Heart left ventricle (tissue), 13 donors: ENCODE data around the gene KRTAP5-9.

Experiments
- POLR2A ChIP-seq, 2 donors: fragments of 450-650 bp; IDR thresholded peaks; one replicate each; pipeline ENCODE4 v1.6.1; 2017; ENCODE audit warnings: antibody characterized with exemption in 2 of 2, mild to moderate bottlenecking in 2 of 2, moderate library complexity in 2 of 2
- TF ChIP-seq, protein P1 (sequence below), 12 donors: fragments of 200-600 bp; sonication (generic) in 4 of 12; IDR thresholded peaks; one replicate each; pipeline versions ENCODE4 v1.5.0 to v1.8.0; 2018 to 2022; ENCODE audit warnings: antibody characterized with exemption in 12 of 12, mild to moderate bottlenecking in 5 of 12
- donor health status: ischemic (EF 13 %, LVEDD 7.1; RV severe dilation, severe dysfunction).
- donor health status: DM: no; HTN: yes; CAD: no.
- donor health status: DM: no; HTN: no; CAD: no.
- donor health status: ischemic (EF 25% LVEDD 6.9; RV normal size, moderate dysfunction).
- donor health status: ischemic (EF 25% LVEDD 5.7; RV mildly dilated, moderate dysfunction).
- donor health status: ischemic (EF 35%, LVEDD 5.7; RV mildly dilated, moderate dysfunction).
- donor health status: nonischemic (EF 11% LVEDD 7.7; RV severe dilation, severe dysfunction).
- donor health status: DM: yes; HTN: yes; CAD: no.
- donor health status: PGD.
- donor health status: ischemic (EF 29% LVEDD 5.4; RV normal size, mild dysfunction).
- donor health status: nonischemic (EF 23%, LVEDD 6.1; RV moderate dilation, normal function).

- TF ChIP-seq, protein P1, sequence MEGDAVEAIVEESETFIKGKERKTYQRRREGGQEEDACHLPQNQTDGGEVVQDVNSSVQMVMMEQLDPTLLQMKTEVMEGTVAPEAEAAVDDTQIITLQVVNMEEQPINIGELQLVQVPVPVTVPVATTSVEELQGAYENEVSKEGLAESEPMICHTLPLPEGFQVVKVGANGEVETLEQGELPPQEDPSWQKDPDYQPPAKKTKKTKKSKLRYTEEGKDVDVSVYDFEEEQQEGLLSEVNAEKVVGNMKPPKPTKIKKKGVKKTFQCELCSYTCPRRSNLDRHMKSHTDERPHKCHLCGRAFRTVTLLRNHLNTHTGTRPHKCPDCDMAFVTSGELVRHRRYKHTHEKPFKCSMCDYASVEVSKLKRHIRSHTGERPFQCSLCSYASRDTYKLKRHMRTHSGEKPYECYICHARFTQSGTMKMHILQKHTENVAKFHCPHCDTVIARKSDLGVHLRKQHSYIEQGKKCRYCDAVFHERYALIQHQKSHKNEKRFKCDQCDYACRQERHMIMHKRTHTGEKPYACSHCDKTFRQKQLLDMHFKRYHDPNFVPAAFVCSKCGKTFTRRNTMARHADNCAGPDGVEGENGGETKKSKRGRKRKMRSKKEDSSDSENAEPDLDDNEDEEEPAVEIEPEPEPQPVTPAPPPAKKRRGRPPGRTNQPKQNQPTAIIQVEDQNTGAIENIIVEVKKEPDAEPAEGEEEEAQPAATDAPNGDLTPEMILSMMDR (IDR thresholded peaks at IDR 0.05), result no peak
- no peak for TF ChIP-seq POLR2A (IDR thresholded peaks at IDR 0.05)
These were observed 7.8 kb downstream of the KRTAP5-9 start for GRCh38 chr11:71556018-71556417.
